ENCODE measurements around the gene CTDSPL.
A peak's percentile ranks its signal among the peaks of the same experiment; 100 is the strongest.

Gene CTDSPL

GRCh38 chr3:37853691-37854413 is 7.8 kb upstream of the CTDSPL start:
- no peak for DNase-seq

- peak; percentile 43 to 68 for DNase-seq
Measured at GRCh38 chr3:37855363-37855970, 6.2 kb upstream of the CTDSPL start.

GRCh38 chr3:37856381-37856780 is 5.3 kb upstream of the CTDSPL start:
- no peak for DNase-seq

GRCh38 chr3:37858742-37859141 is 2.9 kb upstream of the CTDSPL start:
- DNase-seq = no peak

- no peak for DNase-seq
Measured at GRCh38 chr3:37859354-37859753, 2.3 kb upstream of the CTDSPL start.

GRCh38 chr3:37859908-37860199 is 1.8 kb upstream of the CTDSPL start:
- no peak for DNase-seq

- DNase-seq = peak in 1 of 2 experiments; percentile 21
Measured at GRCh38 chr3:37862219-37862902, 681 bp downstream of the CTDSPL start.

GRCh38 chr3:37862903-37863815 is 1.5 kb downstream of the CTDSPL start:
- DNase-seq = peak; percentile 9 to 34

GRCh38 chr3:37863949-37864822 is 2.5 kb downstream of the CTDSPL start:
- peak in 1 of 2 experiments; percentile 25 for DNase-seq

GRCh38 chr3:37864904-37865303 is 3.2 kb downstream of the CTDSPL start:
- peak in 1 of 2 experiments; percentile 11 for DNase-seq

- DNase-seq = no peak
Measured at GRCh38 chr3:37867144-37867543, 5.5 kb downstream of the CTDSPL start.

GRCh38 chr3:37871858-37872257 is 10.2 kb downstream of the CTDSPL start:
- no peak for DNase-seq

GRCh38 chr3:37872413-37873160 is 10.9 kb downstream of the CTDSPL start:
- no peak for DNase-seq

GRCh38 chr3:37876279-37876678 is 14.6 kb downstream of the CTDSPL start:
- no peak for DNase-seq

- no peak for DNase-seq
Measured at GRCh38 chr3:37882711-37883110, 21.0 kb downstream of the CTDSPL start.

- no peak for DNase-seq
Measured at GRCh38 chr3:37885814-37886213, 24.1 kb downstream of the CTDSPL start.

- DNase-seq = no peak
Measured at GRCh38 chr3:37886395-37886794, 24.7 kb downstream of the CTDSPL start.

- no peak for DNase-seq
Measured at GRCh38 chr3:37887062-37887461, 25.4 kb downstream of the CTDSPL start.

GRCh38 chr3:37887824-37888223 is 26.1 kb downstream of the CTDSPL start:
- no peak for DNase-seq

- no peak for DNase-seq
Measured at GRCh38 chr3:37888421-37888820, 26.7 kb downstream of the CTDSPL start.

GRCh38 chr3:37890522-37890921 is 28.8 kb downstream of the CTDSPL start:
- DNase-seq = no peak
